MG63 (cell line): Measurements from ENCODE around the gene DHFR2. TPM values are rescaled to one million over a fixed set of nuclear protein-coding genes. Genes with fewer than 3 reads are reported as not detected.
"Not testable (repeated sequence)": the region's sequence is repeated elsewhere in the genome, so short reads cannot be mapped to it uniquely, and the experiment has no call there.

Source experiments
- DNase-seq: peaks from one replicate; pipeline ENCODE4 v3.0.0-alpha.2; 2020
- H3K27me3 ChIP-seq: fragments of 250-450 bp; sonication (Bioruptor Pico); 2 replicates; pipeline ENCODE4 v1.5.1; 2020; ENCODE audit warnings: mild to moderate bottlenecking, moderate library complexity
- H3K36me3 ChIP-seq: fragments of 250-450 bp; sonication (Bioruptor Pico); 2 replicates; pipeline ENCODE4 v1.5.1; 2020; ENCODE audit warnings: mild to moderate bottlenecking, moderate library complexity
- H3K4me3 ChIP-seq: fragments of 250-450 bp; sonication (Bioruptor Pico); 2 replicates; pipeline ENCODE4 v1.5.1; 2020; ENCODE audit warnings: mild to moderate bottlenecking, moderate library complexity
- H3K9me3 ChIP-seq: fragments of 250-450 bp; sonication (Bioruptor Pico); 2 replicates; pipeline ENCODE4 v1.5.1; 2020; ENCODE audit warnings: mild to moderate bottlenecking, moderate library complexity
- total RNA-seq: library from RNA; depleted of rRNA; stranded (reverse); fragments of >200 nt; shearing (Covaris generic); gene quantifications from 2 replicates; pipeline ENCODE4 v1.2.3, GENCODE V29; 2014; ENCODE audit warnings: low replicate concordance

Gene DHFR2
- total RNA-seq, 1 experiment from 2014 or later: 2.5 TPM

DNA sequence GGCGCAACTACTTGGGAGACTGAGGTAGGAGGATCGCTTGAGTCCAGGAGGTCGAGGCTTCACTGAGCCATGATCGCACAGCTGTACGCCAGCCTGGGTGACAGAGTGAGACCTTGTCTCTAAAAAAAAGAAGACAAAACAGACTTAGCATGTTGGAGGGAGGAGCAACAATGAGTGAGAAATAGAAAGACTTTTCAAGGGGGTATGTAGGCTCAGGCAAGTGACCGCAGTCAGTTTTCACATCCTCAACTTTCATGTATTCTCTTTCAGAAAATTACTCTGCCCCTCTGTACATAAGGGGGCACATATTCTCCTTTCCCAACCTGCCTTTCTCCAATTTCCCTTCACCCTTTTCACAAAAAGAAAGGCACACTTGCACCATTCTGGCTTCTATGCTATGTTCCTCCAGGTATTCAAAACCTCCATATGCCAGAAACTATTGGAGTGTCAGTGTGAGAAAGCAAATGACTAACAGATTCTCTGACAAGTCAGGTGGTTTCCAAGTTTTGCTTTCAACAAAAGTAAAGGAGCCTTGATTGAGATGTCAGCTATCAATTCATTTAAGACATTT, 7.7 kb upstream of the DHFR2 start:
- no peak for DNase-seq
- Histone ChIP-seq H3K9me3 (no peaks in the 10 kb centered on the region; the same call in 1 of the 2 replicates), H3K4me3 (no peak overlapping the region), H3K27me3 (no peaks in the 10 kb centered on the region), H3K36me3 (peaks cover 17% of the 10 kb centered on the region)

- no peak for DNase-seq
- Histone ChIP-seq H3K9me3 (no peaks in the 10 kb centered on the region; the same call in 1 of the 2 replicates), H3K4me3 (no peak overlapping the region)
These were observed 6.6 kb upstream of the DHFR2 start for GRCh38 chr3:94069194-94069813.

GRCh38 chr3:94066506-94067500, 4.1 kb upstream of the DHFR2 start:
- peaks cover 30% of the 10 kb centered on the region for H3K36me3 ChIP-seq
- no peak overlapping the region for H3K4me3 ChIP-seq
- no peaks in the 10 kb centered on the region; the same call in 1 of the 2 replicates for H3K9me3 ChIP-seq
- no peak for DNase-seq
- no peaks in the 10 kb centered on the region for H3K27me3 ChIP-seq

More at GRCh38 chr3:94069194-94069813, 6.6 kb upstream of the DHFR2 start:
- H3K27me3 ChIP-seq: no peaks in the 10 kb centered on the region
- peaks cover 28% of the 10 kb centered on the region for H3K36me3 ChIP-seq

- Histone ChIP-seq H3K36me3 (peaks cover 30% of the 10 kb centered on the region), H3K27me3 (no peaks in the 10 kb centered on the region), H3K9me3 (no peaks in the 10 kb centered on the region; the same call in 1 of the 2 replicates), H3K4me3 (no peak overlapping the region)
- no peak for DNase-seq
These were observed 3.2 kb upstream of the DHFR2 start for GRCh38 chr3:94065819-94066480.

GRCh38 chr3:94065122-94065521, 2.4 kb upstream of the DHFR2 start:
- H3K9me3 ChIP-seq: no peaks in the 10 kb centered on the region; the same call in 1 of the 2 replicates
- H3K27me3 ChIP-seq: no peaks in the 10 kb centered on the region
- peaks cover 30% of the 10 kb centered on the region for H3K36me3 ChIP-seq
- no peak for DNase-seq
- H3K4me3 ChIP-seq: no peak overlapping the region

DNA sequence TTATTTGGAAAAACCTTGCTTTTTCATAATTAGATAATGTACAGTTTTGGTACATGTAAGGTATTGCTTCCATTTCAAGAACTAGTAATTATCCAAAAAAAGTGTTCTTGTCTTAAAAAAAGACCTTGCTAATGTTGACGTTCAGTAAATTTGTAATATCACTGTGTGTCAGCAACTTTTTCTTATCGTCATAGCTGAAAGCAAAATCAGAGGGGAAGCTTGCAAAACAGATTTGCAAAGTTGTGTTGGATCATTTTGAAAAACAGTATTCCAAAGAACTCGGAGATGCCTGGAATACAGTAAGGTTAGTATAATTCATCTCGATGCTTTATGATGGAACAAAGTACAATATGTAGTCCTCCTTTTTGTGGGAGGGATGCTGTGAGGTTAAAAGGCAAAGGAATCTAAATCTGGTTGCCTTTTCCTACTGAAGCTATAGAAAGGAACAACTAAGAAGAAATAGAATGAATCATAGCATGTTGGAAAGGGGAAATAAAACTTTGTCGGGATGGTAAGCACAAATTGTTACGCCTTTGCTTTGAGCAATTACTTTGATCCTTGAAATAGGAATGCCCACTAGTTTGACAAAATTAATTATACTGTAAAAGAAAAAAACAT, 1.6 kb upstream of the DHFR2 start:
- no peak for DNase-seq
- Histone ChIP-seq H3K27me3 (no peaks in the 10 kb centered on the region), H3K36me3 (peaks cover 30% of the 10 kb centered on the region), H3K9me3 (no peaks in the 10 kb centered on the region; the same call in 1 of the 2 replicates), H3K4me3 (peak overlapping the region; percentile 89)

DNA sequence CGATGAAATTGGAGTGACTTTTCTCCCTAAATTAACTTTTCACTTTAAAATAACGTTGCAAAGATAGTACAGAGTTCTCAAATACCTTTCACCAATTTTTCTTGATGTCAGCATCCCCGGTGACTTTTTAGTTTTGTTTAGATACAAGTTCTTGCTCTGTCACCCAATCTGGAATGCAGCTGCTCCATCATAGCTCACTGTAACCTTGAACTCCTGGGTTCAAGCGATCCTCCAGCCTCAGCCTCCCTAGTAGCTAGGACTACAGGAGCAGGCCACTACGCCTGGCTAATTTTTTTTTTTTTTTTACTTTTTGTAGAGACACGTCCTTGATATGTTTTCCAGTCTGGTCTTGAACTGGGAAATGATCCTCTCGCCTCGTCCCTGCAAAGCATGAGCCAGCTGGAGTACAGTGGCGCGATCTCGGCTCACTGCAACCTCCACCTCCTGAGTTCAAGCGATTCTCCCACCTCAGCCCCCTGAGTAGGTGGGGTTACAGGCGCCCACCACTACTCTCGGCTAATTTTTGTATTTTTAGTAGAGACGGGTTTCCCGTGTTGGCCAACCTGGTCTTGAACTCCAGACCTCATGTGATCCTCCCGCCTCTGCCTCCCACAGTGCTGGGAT, 892 bp upstream of the DHFR2 start:
- H3K36me3 ChIP-seq: peaks cover 30% of the 10 kb centered on the region
- H3K4me3 ChIP-seq: peak overlapping the region; percentile 89
- no peaks in the 10 kb centered on the region; the same call in 1 of the 2 replicates for H3K9me3 ChIP-seq
- H3K27me3 ChIP-seq: no peaks in the 10 kb centered on the region
- no peak for DNase-seq

- peaks cover 16% of the 10 kb centered on the region for H3K36me3 ChIP-seq
- H3K9me3 ChIP-seq: no peaks in the 10 kb centered on the region
- no peak overlapping the region for H3K4me3 ChIP-seq
- H3K27me3 ChIP-seq: no peaks in the 10 kb centered on the region
- no peak for DNase-seq
These were observed 1.4 kb downstream of the DHFR2 start for GRCh38 chr3:94061297-94061696.

DNA sequence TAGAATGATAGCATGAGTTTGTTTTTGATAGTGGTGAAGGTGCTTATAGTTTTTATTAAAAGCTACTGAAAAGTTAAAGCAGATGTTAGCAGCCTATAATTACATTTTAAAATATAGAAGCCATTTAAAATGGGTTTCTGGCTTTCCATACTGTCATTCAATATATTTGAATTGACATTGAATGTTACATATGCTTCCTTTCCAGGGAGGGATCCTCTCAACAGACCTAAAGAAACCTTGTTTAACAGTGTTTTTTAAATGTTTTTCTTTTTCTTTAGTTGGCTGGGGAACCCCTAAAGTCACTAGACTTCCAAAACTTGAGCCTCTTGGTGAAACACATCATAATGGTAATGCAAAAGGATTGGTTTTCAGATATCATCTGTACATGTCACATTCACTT, 12.2 kb downstream of the DHFR2 start:
- no peak overlapping the region for H3K4me3 ChIP-seq
- H3K36me3 ChIP-seq: no peaks in the 10 kb centered on the region; the same call in 1 of the 2 replicates
- no peak for DNase-seq
- H3K27me3 ChIP-seq: no peaks in the 10 kb centered on the region
- H3K9me3 ChIP-seq: no peaks in the 10 kb centered on the region

DNA sequence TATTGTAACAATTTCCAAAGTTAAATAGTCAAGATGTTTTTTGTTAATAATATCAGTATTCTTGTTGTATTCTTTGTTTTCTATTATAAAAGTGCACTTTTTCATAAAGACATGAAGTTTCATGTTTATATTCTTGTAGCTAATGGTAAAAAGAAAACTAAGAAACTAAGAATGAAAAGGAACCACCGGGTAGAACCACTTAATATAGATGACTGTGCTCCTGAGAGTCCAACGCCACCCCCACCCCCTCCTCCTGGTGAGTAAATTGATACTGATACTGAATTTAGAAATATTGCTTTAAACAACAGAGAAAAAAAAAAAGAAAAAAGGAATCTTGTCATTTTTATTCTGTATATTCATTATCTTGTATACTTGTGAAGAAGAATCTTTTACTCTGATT, 13.4 kb downstream of the DHFR2 start:
- Histone ChIP-seq H3K9me3 (no peaks in the 10 kb centered on the region), H3K36me3 (peaks cover 3% of the 10 kb centered on the region; the same call in 1 of the 2 replicates), H3K27me3 (no peaks in the 10 kb centered on the region), H3K4me3 (no peak overlapping the region)
- DNase-seq: no peak

GRCh38 chr3:94046533-94046932, 16.2 kb downstream of the DHFR2 start:
- Histone ChIP-seq H3K27me3 (no peaks in the 10 kb centered on the region), H3K4me3 (no peak overlapping the region), H3K9me3 (no peaks in the 10 kb centered on the region), H3K36me3 (peaks cover 3% of the 10 kb centered on the region)
- DNase-seq: no peak

DNA sequence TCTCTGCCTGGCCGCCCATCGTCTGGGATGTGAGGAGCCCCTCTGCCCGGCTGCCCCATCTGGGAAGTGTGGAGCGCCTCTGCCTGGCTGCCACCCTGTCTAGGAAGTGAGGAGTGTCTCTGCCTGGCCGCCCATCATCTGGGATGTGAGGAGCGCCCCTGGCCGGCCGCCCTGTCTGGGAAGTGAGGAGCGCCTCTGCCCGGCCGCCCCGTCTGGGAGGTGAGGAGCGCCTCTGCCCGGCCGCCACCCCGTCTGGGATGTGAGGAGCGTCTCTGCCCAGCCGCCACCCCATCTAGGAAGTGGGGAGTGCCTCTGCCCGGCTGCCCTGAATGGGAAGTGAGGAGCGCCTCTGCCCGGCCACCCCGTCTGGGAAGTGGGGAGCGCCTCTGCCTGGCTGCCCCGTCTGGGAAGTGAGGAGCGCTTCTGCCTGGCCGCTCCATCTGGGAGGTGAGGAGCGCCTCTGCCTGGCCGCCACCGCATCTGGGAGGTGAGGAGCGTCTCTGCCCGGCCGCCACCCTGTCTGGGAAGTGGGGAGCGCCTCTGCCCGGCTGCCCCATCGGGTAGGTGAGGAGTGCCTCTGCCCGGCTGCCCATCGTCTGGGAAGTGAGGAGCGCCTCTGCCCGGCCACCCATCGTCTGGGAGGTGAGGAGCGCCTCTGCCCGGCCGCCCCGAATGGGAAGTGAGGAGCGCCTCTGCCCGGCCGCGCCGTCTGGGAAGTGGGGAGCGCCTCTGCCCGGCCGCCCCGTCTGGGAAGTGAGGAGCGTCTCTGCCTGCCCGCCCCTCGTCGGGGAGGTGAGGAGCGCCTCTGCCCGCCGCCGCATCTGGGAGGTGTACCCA, 18.4 kb downstream of the DHFR2 start:
- not testable (repeated sequence) for H3K9me3 ChIP-seq, DNase-seq, H3K4me3 ChIP-seq, H3K36me3 ChIP-seq, H3K27me3 ChIP-seq

GRCh38 chr3:94043285-94043684, 19.4 kb downstream of the DHFR2 start:
- Histone ChIP-seq H3K27me3 (no peaks in the 10 kb centered on the region), H3K4me3 (no peak overlapping the region), H3K36me3 (peaks cover 3% of the 10 kb centered on the region), H3K9me3 (no peaks in the 10 kb centered on the region)
- no peak for DNase-seq

- H3K27me3 ChIP-seq: no peaks in the 10 kb centered on the region
- H3K36me3 ChIP-seq: no peaks in the 10 kb centered on the region; the same call in 1 of the 2 replicates
- H3K4me3 ChIP-seq: no peak overlapping the region
- H3K9me3 ChIP-seq: no peaks in the 10 kb centered on the region
- DNase-seq: peak; percentile 21
These were observed 25.7 kb downstream of the DHFR2 start for GRCh38 chr3:94036909-94037507.
